OCI-LY1 (cell line): ENCODE measurements around the gene TBC1D2B.
A peak's percentile ranks its signal among the peaks of the same experiment; 100 is the strongest.
"Not testable (repeated sequence)": the region's sequence is repeated elsewhere in the genome, so short reads cannot be mapped to it uniquely, and the experiment has no call there.

Experiments used
- H2AFZ ChIP-seq: fragments of 200-600 bp; sonication (generic), shearing (Covaris generic); 2 replicates; pipeline ENCODE4 v1.6.0; 2014; ENCODE audit warnings: antibody characterized with exemption, mild to moderate bottlenecking, low read length
- H3F3A ChIP-seq: fragments of 200-600 bp; sonication (generic), shearing (Covaris generic); 2 replicates; pipeline ENCODE4 v1.6.0; 2014; ENCODE audit warnings: mild to moderate bottlenecking, antibody characterized with exemption, low read length, moderate library complexity; ENCODE audit not compliant: insufficient read depth
- H3K27ac ChIP-seq: fragments of 200-600 bp; sonication (generic); 2 replicates; pipeline ENCODE4 v1.5.1; 2014; ENCODE audit warnings: low read length, mixed run types, mild to moderate bottlenecking, low read depth; ENCODE audit not compliant: poor library complexity, severe bottlenecking
- H3K27me3 ChIP-seq: fragments of 200-600 bp; sonication (generic); 2 replicates; pipeline ENCODE4 v1.6.0; 2014; ENCODE audit warnings: antibody characterized with exemption, mild to moderate bottlenecking, low read length, moderate library complexity; ENCODE audit not compliant: insufficient read depth
- H3K36me3 ChIP-seq: fragments of 200-600 bp; sonication (generic); 2 replicates; pipeline ENCODE4 v1.6.1; 2014; ENCODE audit warnings: mild to moderate bottlenecking, antibody characterized with exemption, low read length, moderate library complexity, mixed read lengths; ENCODE audit not compliant: insufficient read depth
- H3K4me1 ChIP-seq: fragments of 200-600 bp; sonication (generic); 2 replicates; pipeline ENCODE4 v1.5.1; 2014; ENCODE audit warnings: mild to moderate bottlenecking, low read length, moderate library complexity; ENCODE audit not compliant: insufficient read depth, severe bottlenecking
- H3K4me2 ChIP-seq: fragments of 200-600 bp; sonication (generic), shearing (Covaris generic); 2 replicates; pipeline ENCODE4 v1.6.1; 2014; ENCODE audit warnings: low read length
- H3K4me3 ChIP-seq: fragments of 200-600 bp; sonication (generic); 2 replicates; pipeline ENCODE4 v1.5.1; 2014; ENCODE audit warnings: low read length, low read depth, mild to moderate bottlenecking, mixed read lengths; ENCODE audit not compliant: poor library complexity, severe bottlenecking
- H3K79me2 ChIP-seq: fragments of 200-600 bp; shearing (Covaris generic); 2 replicates; pipeline ENCODE4 v1.6.1; 2016; ENCODE audit warnings: mixed run types, low read length, mixed read lengths; ENCODE audit not compliant: insufficient read depth
- H3K9ac ChIP-seq: fragments of 200-600 bp; sonication (generic), shearing (Covaris generic); 2 replicates; pipeline ENCODE4 v1.6.1; 2014; ENCODE audit warnings: mild to moderate bottlenecking, low read length, mixed read lengths
- H3K9me2 ChIP-seq: fragments of 200-600 bp; sonication (generic), shearing (Covaris generic); 2 replicates; pipeline ENCODE4 v1.6.1; 2014; ENCODE audit warnings: low read depth, mild to moderate bottlenecking, low read length, mixed read lengths
- H3K9me3 ChIP-seq: fragments of 200-600 bp; shearing (Covaris generic); 2 replicates; pipeline ENCODE4 v1.6.1; 2014; ENCODE audit warnings: low read length, mixed read lengths
- H4K20me1 ChIP-seq: fragments of 200-600 bp; sonication (generic), shearing (Covaris generic); 2 replicates; pipeline ENCODE4 v1.6.0; 2016; ENCODE audit warnings: mild to moderate bottlenecking, low read length; ENCODE audit not compliant: insufficient read depth
- CTCF ChIP-seq: fragments of 200-600 bp; sonication (generic), shearing (Covaris generic); IDR thresholded peaks from 2 replicates; pipeline ENCODE4 v1.5.1; 2017; ENCODE audit warnings: mild to moderate bottlenecking, antibody characterized with exemption, low read length, moderate library complexity, mixed read lengths
- EZH2 ChIP-seq: fragments of 200-600 bp; sonication (generic), shearing (Covaris generic); IDR thresholded peaks from 2 replicates; pipeline ENCODE4 v1.8.0; 2017; ENCODE audit warnings: borderline replicate concordance, mixed run types, mild to moderate bottlenecking, antibody characterized with exemption, low read length, moderate library complexity, mixed read lengths

Gene TBC1D2B

GRCh38 chr15:77969055-77969454 lies 108.5 kb downstream of the TBC1D2B start:
- no peak overlapping the region for H3K9ac ChIP-seq
- H2AFZ ChIP-seq = no peak overlapping the region
- H3K27ac ChIP-seq = no peak overlapping the region
- H3K9me2 ChIP-seq = no peaks in the 10 kb centered on the region
- H3K27me3 ChIP-seq = no peaks in the 10 kb centered on the region
- H3K79me2 ChIP-seq = no peaks in the 10 kb centered on the region
- no peaks in the 10 kb centered on the region for H3K4me1 ChIP-seq
- no peak overlapping the region for H3K4me3 ChIP-seq
- H3K4me2 ChIP-seq = no peak overlapping the region
- H3K9me3 ChIP-seq = no peaks in the 10 kb centered on the region
- no peaks in the 10 kb centered on the region for H4K20me1 ChIP-seq
- H3K36me3 ChIP-seq = no peaks in the 10 kb centered on the region
- no peak for TF ChIP-seq CTCF
- TF ChIP-seq EZH2 = no peak
- H3F3A ChIP-seq = no peaks in the 10 kb centered on the region

DNA sequence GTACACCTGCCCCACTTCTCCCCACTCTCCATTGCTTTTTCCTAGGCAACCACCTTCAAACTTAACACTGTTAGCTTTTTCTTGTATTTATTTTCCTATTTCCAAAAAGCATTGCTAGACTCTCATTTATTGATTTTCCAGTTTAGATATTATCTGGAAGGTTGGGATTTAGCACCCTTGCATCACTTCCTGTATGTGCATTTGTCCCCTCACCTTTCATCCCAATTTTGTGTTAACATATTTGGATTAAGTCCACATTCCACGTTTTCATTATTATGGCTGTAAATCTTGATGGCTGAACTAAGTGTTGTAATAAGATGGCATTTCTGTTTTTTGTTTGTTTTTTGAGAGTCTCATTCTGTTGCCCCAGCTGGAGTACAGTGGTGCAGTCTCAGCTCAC lies 109.7 kb downstream of the TBC1D2B start:
- TF ChIP-seq EZH2 = no peak
- TF ChIP-seq CTCF = no peak

GRCh38 chr15:77967235-77967615 lies 110.3 kb downstream of the TBC1D2B start:
- not testable (repeated sequence) for H3K9me2 ChIP-seq, H2AFZ ChIP-seq, H3K4me1 ChIP-seq, H3K9me3 ChIP-seq, H3F3A ChIP-seq, H3K4me3 ChIP-seq, H3K79me2 ChIP-seq, H4K20me1 ChIP-seq, H3K9ac ChIP-seq, H3K27ac ChIP-seq, H3K27me3 ChIP-seq, H3K36me3 ChIP-seq, H3K4me2 ChIP-seq

More for the DNA sequence above, 109.7 kb downstream of the TBC1D2B start:
- Histone ChIP-seq H3K27ac (no peak overlapping the region), H4K20me1 (no peaks in the 10 kb centered on the region), H3K79me2 (no peaks in the 10 kb centered on the region), H3K4me3 (no peak overlapping the region), H3K9ac (no peak overlapping the region), H3K9me3 (no peaks in the 10 kb centered on the region), H3F3A (no peaks in the 10 kb centered on the region), H3K27me3 (peaks cover 7% of the 10 kb centered on the region; the same call in 1 of the 2 replicates), H3K36me3 (no peaks in the 10 kb centered on the region), H3K4me1 (no peaks in the 10 kb centered on the region), H2AFZ (no peak overlapping the region), H3K9me2 (no peaks in the 10 kb centered on the region), H3K4me2 (no peak overlapping the region)

DNA sequence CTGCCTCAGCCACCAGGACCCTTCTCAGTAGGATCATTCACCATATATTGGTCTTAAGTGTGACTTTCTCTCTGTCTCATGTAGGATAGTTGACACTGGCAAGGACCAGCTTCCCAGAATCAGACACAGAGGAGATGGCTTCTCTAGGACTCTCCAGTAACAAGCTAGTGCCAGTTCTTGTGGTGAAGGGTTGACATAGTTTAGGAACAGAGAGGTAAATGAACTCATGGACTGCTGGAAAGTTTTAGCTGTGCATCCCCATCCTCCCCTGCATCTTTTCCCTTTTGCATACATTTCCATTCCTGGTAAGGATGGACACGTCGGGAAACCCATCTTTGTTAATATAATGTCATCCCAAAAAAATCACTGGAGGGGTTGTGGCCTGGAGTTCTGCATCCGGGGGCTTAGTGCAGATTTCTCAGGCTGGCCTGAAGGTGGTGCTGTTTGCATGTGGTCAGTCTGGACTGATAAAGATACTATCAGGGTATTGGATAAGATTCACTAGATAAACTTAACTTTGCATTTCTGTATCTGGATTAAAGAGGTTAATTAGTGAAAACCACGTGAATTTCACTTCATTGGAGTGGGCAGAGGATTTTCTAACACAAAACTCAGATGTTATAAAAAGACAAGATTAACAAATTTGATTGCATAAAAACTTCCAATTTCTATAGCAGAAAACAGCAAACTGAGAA lies 110.8 kb downstream of the TBC1D2B start:
- Histone ChIP-seq H3K9ac (no peak overlapping the region), H3F3A (no peaks in the 10 kb centered on the region), H4K20me1 (no peaks in the 10 kb centered on the region), H2AFZ (no peak overlapping the region), H3K9me2 (no peaks in the 10 kb centered on the region), H3K4me2 (no peak overlapping the region), H3K36me3 (no peaks in the 10 kb centered on the region), H3K27ac (no peak overlapping the region), H3K79me2 (no peaks in the 10 kb centered on the region), H3K4me3 (no peak overlapping the region), H3K4me1 (no peaks in the 10 kb centered on the region), H3K27me3 (peaks cover 7% of the 10 kb centered on the region; the same call in 1 of the 2 replicates), H3K9me3 (no peaks in the 10 kb centered on the region)
- TF ChIP-seq EZH2 (no peak), CTCF (peak; percentile 96)
